ENCODE data around the gene WNK3. TPM values are rescaled to one million over a fixed set of nuclear protein-coding genes. Genes with fewer than 3 reads are reported as not detected.

The WNK3 gene
- total and polyA plus RNA-seq, 2 of the 13 experiments (the other 11 are each of a cell fraction or from before 2014, with no cell fraction given): 0.12 to 0.62 TPM

GRCh38 chrX:54292755-54293154 is 65.1 kb downstream of the WNK3 start (continued):
- TF ChIP-seq HNF4A (CRISPR knock-in tag; IDR thresholded peaks at IDR 0.05) (peak; percentile 81), NR2F6 (IDR thresholded peaks at IDR 0.05) (peak; percentile 42), NR2F6 (CRISPR knock-in tag; IDR thresholded peaks at IDR 0.05) (peak; percentile 48; the same call in 1 of the 2 replicates), HDAC2 (CRISPR knock-in tag; IDR thresholded peaks at IDR 0.05) (0 out of 2 replicates have a peak, but pooled peaks have one; percentile 25), CEBPG (CRISPR knock-in tag; IDR thresholded peaks at IDR 0.05) (peak; percentile 79), ZNF605 (CRISPR knock-in tag; IDR thresholded peaks at IDR 0.05) (no peak), THRA (CRISPR knock-in tag; IDR thresholded peaks at IDR 0.05; ENCODE audit: borderline replicate concordance) (peak; percentile 16; the same call in 1 of the 2 replicates), NR2C2 (CRISPR knock-in tag; IDR thresholded peaks at IDR 0.05; ENCODE audit: borderline replicate concordance) (peak; percentile 30; the same call in 1 of the 2 replicates), ZNF879 (CRISPR knock-in tag; IDR thresholded peaks at IDR 0.05) (no peak), ETV5 (CRISPR knock-in tag; IDR thresholded peaks at IDR 0.05; ENCODE audit: borderline replicate concordance) (no peak; the same call in 1 of the 2 replicates), ZEB1 (IDR thresholded peaks at IDR 0.05; ENCODE audit: insufficient replicate concordance, low read depth) (peak; percentile 73), GLI4 (CRISPR knock-in tag; IDR thresholded peaks at IDR 0.05; ENCODE audit: borderline replicate concordance) (no peak), FOXA3 (CRISPR knock-in tag; IDR thresholded peaks at IDR 0.05) (peak; percentile 61), CREM (IDR thresholded peaks at IDR 0.05) (peak; percentile 32; the same call in 1 of the 2 replicates), CREM (CRISPR knock-in tag; IDR thresholded peaks at IDR 0.05) (no peak), ZNF10 (CRISPR knock-in tag; IDR thresholded peaks at IDR 0.05; ENCODE audit: borderline replicate concordance, low read depth) (no peak), NFIB (CRISPR knock-in tag; IDR thresholded peaks at IDR 0.05; ENCODE audit: borderline replicate concordance) (no peak), MIXL1 (CRISPR knock-in tag; IDR thresholded peaks at IDR 0.05) (peak; percentile 26; the same call in 1 of the 2 replicates), RFXANK (CRISPR knock-in tag; IDR thresholded peaks at IDR 0.05) (no peak), SAP130 (CRISPR knock-in tag; IDR thresholded peaks at IDR 0.05; ENCODE audit: low read depth) (0 out of 2 replicates have a peak, but pooled peaks have one; percentile 21), SOX6 (IDR thresholded peaks at IDR 0.05) (no peak), SOX6 (CRISPR knock-in tag; IDR thresholded peaks at IDR 0.05) (peak; percentile 75), KDM6A (CRISPR knock-in tag; IDR thresholded peaks at IDR 0.05; ENCODE audit: low read depth) (0 out of 2 replicates have a peak, but pooled peaks have one; percentile 34), ZC3H4 (CRISPR knock-in tag; IDR thresholded peaks at IDR 0.05; ENCODE audit: borderline replicate concordance) (no peak), CBX5 (CRISPR knock-in tag; IDR thresholded peaks at IDR 0.05; ENCODE audit: borderline replicate concordance) (no peak)
- TF ChIP-seq, protein P1, sequence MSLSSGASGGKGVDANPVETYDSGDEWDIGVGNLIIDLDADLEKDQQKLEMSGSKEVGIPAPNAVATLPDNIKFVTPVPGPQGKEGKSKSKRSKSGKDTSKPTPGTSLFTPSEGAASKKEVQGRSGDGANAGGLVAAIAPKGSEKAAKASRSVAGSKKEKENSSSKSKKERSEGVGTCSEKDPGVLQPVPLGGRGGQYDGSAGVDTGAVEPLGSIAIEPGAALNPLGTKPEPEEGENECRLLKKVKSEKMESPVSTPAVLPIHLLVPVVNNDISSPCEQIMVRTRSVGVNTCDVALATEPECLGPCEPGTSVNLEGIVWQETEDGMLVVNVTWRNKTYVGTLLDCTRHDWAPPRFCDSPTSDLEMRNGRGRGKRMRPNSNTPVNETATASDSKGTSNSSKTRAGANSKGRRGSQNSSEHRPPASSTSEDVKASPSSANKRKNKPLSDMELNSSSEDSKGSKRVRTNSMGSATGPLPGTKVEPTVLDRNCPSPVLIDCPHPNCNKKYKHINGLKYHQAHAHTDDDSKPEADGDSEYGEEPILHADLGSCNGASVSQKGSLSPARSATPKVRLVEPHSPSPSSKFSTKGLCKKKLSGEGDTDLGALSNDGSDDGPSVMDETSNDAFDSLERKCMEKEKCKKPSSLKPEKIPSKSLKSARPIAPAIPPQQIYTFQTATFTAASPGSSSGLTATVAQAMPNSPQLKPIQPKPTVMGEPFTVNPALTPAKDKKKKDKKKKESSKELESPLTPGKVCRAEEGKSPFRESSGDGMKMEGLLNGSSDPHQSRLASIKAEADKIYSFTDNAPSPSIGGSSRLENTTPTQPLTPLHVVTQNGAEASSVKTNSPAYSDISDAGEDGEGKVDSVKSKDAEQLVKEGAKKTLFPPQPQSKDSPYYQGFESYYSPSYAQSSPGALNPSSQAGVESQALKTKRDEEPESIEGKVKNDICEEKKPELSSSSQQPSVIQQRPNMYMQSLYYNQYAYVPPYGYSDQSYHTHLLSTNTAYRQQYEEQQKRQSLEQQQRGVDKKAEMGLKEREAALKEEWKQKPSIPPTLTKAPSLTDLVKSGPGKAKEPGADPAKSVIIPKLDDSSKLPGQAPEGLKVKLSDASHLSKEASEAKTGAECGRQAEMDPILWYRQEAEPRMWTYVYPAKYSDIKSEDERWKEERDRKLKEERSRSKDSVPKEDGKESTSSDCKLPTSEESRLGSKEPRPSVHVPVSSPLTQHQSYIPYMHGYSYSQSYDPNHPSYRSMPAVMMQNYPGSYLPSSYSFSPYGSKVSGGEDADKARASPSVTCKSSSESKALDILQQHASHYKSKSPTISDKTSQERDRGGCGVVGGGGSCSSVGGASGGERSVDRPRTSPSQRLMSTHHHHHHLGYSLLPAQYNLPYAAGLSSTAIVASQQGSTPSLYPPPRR (CRISPR knock-in tag; IDR thresholded peaks at IDR 0.05; ENCODE audit: borderline replicate concordance): 0 out of 2 replicates have a peak, but pooled peaks have one; percentile 20
- TF ChIP-seq, protein P2, sequence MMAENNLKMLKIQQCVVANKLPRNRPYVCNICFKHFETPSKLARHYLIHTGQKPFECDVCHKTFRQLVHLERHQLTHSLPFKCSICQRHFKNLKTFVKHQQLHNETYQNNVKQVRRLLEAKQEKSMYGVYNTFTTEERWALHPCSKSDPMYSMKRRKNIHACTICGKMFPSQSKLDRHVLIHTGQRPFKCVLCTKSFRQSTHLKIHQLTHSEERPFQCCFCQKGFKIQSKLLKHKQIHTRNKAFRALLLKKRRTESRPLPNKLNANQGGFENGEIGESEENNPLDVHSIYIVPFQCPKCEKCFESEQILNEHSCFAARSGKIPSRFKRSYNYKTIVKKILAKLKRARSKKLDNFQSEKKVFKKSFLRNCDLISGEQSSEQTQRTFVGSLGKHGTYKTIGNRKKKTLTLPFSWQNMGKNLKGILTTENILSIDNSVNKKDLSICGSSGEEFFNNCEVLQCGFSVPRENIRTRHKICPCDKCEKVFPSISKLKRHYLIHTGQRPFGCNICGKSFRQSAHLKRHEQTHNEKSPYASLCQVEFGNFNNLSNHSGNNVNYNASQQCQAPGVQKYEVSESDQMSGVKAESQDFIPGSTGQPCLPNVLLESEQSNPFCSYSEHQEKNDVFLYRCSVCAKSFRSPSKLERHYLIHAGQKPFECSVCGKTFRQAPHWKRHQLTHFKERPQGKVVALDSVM (CRISPR knock-in tag; IDR thresholded peaks at IDR 0.05): peak; percentile 5; the same call in 1 of the 2 replicates
